Ectodermal cell (in vitro differentiated cells): ENCODE measurements around the gene DCAF4.
"Not testable (repeated sequence)": the region's sequence is repeated elsewhere in the genome, so short reads cannot be mapped to it uniquely, and the experiment has no call there.

Experiments used
- H3K27ac ChIP-seq: 2 replicates; pipeline ENCODE4 v1.7.0; 2013; ENCODE audit warnings: mild to moderate bottlenecking, low read depth, low read length; ENCODE audit not compliant: insufficient read depth, poor library complexity, severe bottlenecking
- H3K27me3 ChIP-seq: 2 replicates; pipeline ENCODE4 v1.7.0; 2013; ENCODE audit warnings: mild to moderate bottlenecking, low read length; ENCODE audit not compliant: insufficient read depth, control insufficient read depth, poor library complexity, severe bottlenecking
- H3K36me3 ChIP-seq: one replicate; pipeline ENCODE4 v1.7.0; 2013; ENCODE audit warnings: low read length; ENCODE audit not compliant: control insufficient read depth, insufficient read depth
- H3K4me1 ChIP-seq: one replicate; pipeline ENCODE4 v1.7.0; 2013; ENCODE audit warnings: low read length; ENCODE audit not compliant: control insufficient read depth, insufficient read depth
- H3K4me3 ChIP-seq: 2 replicates; pipeline ENCODE4 v1.7.0; 2013; ENCODE audit warnings: low read depth, low read length, control low read depth; ENCODE audit not compliant: insufficient read depth
- H3K9me3 ChIP-seq: 2 replicates; pipeline ENCODE4 v1.7.0; 2013; ENCODE audit warnings: mild to moderate bottlenecking, low read length, moderate library complexity; ENCODE audit not compliant: control insufficient read depth
- WGBS, 2 experiments: methylation state at CpG; one replicate each; pipeline ENCODE4 v1.1.7; 2013; ENCODE audit warnings: missing lambda C conversion rate in 2 of 2; 5-methylcytosine and 5-hydroxymethylcytosine counted together

The DCAF4 gene

DNA sequence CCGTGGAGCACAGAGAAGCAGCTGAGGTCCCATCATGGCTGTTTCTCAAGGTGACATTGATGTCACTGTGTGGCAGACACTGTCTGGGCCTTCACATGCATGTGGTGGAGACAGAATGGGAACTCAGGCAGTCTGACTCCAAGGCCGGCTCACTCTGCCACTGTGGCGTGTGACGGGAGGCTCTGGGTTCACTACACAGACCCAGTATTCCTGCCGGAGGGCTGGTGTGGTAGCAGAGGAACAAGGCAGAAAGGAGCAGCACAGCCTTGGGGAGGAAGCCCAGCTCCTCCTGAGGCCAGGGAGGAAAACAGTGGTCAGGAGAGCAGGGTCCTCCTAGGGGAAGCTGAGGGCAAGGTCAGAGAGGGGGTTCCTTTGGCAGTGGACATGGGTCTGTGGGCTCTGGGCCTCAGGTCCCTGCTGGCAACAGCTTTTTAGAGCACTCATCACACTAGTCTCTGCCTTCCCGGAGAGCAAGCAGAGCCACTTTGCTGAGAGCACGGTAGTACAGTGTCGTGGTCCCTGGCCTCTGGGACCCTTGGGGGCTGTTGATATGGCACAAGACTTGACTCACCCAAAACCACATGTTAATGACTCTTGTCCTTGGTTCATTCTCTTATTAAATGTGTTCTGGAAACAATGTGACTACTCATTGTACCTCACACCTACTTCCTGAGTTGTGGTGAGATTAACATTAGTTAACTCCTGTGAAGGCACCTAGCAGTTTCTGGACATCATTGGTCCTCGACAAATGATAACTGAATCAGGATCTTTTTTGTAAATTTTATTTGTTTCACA is 21.3 kb downstream of the DCAF4 start:
- WGBS, 2 experiments: 93 to 96% methylated on average over 9 of the region's 9 CpGs
- Histone ChIP-seq H3K4me1 (no peaks in the 10 kb centered on the region), H3K27me3 (no peaks in the 10 kb centered on the region), H3K4me3 (no peak overlapping the region), H3K27ac (no peak overlapping the region), H3K9me3 (no peaks in the 10 kb centered on the region), H3K36me3 (no peaks in the 10 kb centered on the region)

DNA sequence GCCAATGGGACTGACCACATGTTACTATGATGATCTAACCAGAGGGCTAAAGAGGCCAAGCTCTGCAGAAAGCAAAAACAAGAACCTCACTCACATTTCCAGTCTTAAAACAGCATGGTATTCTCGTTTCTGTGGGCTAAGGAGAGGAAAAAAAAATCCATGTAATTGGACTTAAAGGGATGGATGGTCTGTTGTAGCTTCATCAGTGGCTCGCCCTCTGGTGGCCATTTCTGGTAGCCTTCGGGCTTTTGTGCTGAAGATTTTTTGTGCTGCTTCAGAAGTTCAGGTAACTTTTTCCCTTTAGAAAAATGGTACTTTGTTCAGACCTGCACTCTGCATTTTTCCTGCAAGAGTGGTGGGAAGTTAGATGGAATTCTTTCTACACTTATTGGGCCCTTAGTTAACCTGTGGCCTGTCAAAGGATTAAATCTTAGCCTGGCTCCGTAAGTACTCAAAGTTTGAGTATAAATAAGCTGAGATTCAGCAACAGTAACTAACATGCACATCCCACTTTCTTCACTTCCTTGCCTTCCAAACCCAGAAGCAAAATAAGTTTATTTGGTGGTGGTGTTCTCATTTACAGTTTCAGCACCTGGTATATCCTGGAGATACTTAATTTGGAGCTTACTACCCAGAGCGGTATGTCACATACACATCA is 22.3 kb downstream of the DCAF4 start:
- Histone ChIP-seq H3K27ac (no peak overlapping the region), H3K9me3 (no peaks in the 10 kb centered on the region), H3K4me1 (no peaks in the 10 kb centered on the region), H3K36me3 (no peaks in the 10 kb centered on the region), H3K27me3 (no peaks in the 10 kb centered on the region), H3K4me3 (no peak overlapping the region)
- 39 to 45% methylated on average over 5 of the region's 5 CpGs for WGBS, 2 experiments

DNA sequence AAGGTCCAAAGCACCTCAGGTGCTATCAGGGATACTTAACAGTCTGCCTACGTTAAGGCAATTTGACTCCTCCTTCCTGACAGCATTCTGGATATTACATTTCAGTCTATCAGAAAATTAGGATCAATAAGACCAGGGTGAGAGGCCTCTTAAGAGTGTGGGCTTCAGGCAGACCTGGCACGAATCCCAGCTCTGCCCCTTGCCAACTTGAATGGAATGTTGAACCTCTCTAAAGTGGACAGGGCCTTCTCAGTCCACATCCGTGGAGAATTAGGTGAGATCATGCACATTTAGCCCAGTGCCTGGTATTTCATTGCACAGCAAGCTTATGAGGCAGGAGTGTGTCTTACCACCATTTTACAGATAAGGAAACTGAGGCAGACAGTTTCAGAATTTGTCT is 25.9 kb downstream of the DCAF4 start:
- Histone ChIP-seq H3K4me1 (no peaks in the 10 kb centered on the region), H3K27me3 (no peaks in the 10 kb centered on the region), H3K9me3 (no peaks in the 10 kb centered on the region), H3K27ac (no peak overlapping the region), H3K4me3 (no peak overlapping the region), H3K36me3 (no peaks in the 10 kb centered on the region)
- WGBS, 2 experiments: 91 to 95% methylated on average over 3 of the region's 3 CpGs

DNA sequence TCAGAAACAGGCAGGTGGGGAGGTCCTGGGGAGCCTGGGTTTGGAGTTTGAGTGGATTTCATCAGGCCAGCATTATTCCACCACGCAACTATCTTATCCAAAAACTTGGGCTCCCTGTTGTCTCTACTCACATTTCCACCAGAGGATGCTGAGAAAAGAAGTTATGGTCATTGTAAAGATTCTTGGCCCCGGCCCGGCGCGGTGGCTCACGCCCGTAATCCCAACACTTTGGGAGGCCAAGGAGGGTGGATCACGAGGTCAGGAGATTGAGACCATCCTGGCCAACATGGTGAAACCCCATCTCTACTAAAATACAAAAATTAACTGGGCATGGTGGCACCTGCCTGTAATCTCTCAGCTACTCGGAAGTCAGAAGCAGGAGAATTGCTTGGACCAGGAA is 30.5 kb downstream of the DCAF4 start:
- H3K4me1 ChIP-seq, H3K27me3 ChIP-seq, H3K9me3 ChIP-seq, H3K36me3 ChIP-seq, H3K27ac ChIP-seq, H3K4me3 ChIP-seq: not testable (repeated sequence)
- WGBS, 2 experiments: 81 to 92% methylated on average over 8 to 9 of the region's 9 CpGs

DNA sequence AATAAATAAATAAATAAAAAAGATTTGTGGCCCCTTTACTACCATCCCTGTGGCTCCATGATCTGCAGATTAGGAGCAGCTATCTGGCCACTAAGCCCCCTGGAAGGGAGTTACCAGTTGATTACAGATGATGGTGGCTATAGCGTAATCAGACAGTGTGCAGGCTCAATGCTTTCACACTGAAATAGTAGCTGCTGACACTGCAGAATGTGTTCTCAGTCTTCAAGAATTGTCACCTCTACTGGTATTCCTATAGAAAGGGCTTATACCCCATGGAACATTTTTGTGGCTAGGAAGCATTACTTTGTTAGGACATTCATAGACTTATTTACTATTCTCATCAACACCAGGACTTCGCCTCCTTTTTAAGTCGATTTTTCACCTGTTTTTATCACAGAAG is 30.9 kb downstream of the DCAF4 start:
- no peak overlapping the region for H3K27ac ChIP-seq
- no peaks in the 10 kb centered on the region for H3K36me3 ChIP-seq
- H3K9me3 ChIP-seq: no peaks in the 10 kb centered on the region
- H3K27me3 ChIP-seq: no peaks in the 10 kb centered on the region
- no peak overlapping the region for H3K4me3 ChIP-seq
- 92 to 94% methylated on average over 3 of the region's 3 CpGs for WGBS, 2 experiments
- no peaks in the 10 kb centered on the region for H3K4me1 ChIP-seq

DNA sequence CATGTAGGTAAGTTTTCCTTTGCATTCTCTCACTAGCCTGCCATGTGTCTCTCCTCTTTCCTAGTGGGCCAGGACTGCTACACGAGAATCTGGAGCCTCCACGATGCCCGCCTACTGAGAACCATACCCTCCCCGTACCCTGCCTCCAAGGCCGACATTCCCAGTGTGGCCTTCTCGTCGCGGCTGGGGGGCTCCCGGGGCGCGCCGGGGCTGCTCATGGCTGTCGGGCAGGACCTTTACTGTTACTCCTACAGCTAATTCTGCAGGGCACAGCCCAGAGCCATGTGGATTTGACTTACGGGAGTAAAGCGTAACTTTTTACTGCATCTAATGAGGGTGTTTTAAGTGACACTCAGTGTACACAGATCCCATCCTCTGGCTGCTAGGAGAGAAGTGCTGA is 32.3 kb downstream of the DCAF4 start:
- no peaks in the 10 kb centered on the region for H3K9me3 ChIP-seq
- no peak overlapping the region for H3K4me3 ChIP-seq
- H3K4me1 ChIP-seq: no peaks in the 10 kb centered on the region
- 93% methylated on average over 15 of the region's 15 CpGs for WGBS, 2 experiments
- H3K27ac ChIP-seq: no peak overlapping the region
- H3K36me3 ChIP-seq: no peaks in the 10 kb centered on the region
- no peaks in the 10 kb centered on the region for H3K27me3 ChIP-seq

DNA sequence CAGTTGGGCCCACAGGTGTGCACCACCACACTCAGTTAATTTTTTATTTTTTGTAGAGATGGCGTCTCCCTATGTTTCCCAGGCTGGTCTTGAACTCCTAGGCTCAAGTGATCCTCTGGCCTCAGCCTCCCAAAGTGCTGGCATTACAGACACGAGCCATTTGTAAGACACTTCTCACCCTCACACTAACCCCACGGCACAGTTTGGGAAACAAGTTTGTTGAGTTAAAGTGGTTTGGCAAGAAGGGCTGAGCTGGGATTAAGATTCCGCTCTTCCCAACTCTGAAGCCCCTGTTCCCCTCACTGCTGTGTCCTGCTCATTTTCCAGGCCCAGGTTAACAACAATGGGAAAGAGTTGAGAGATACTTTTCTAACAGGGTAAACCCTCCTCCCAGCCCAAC is 34.8 kb downstream of the DCAF4 start:
- not testable (repeated sequence) for H3K27ac ChIP-seq, H3K9me3 ChIP-seq, H3K4me1 ChIP-seq, H3K4me3 ChIP-seq, H3K27me3 ChIP-seq, H3K36me3 ChIP-seq
- WGBS, 2 experiments: 93 to 96% methylated on average over 4 of the region's 4 CpGs

DNA sequence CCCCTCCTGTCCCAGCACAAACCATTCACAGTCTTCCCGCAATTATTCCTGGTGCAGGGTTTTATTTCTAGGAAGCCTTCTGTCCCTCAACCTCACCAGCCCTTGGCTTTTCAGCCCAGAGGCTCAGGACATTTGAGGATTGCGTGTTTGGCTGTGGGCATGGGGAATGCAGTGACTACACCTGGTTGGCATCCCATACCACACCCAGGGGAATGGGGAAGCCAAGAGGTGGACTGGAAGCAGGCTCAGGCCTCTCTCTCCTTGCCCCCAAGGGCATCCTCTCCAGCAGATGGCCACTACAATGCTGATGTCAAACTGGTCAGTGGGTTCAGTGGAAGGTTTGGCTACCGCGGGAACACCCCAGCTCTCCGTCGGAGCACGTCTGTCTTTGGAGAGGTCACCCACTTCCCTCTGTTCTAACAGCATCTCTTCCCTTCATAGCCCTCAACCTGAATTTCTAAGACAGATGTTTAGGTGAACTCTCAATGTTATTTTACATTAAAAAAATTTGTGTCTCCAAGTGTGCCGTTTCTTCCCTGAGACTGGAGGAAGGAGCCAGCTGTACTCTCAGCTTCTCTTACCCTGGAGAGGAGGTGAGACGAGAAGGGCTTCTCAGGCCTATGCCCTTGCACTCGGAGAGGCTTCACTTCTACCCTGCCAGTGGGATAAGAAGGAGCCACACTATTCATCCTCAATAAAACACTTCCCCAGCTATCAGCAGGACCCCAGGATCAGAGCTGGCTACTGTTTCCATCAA is 35.5 kb downstream of the DCAF4 start:
- H3K4me3 ChIP-seq: no peak overlapping the region
- WGBS, 2 experiments: 87 to 88% methylated on average over 10 of the region's 10 CpGs
- no peaks in the 10 kb centered on the region for H3K4me1 ChIP-seq
- no peaks in the 10 kb centered on the region for H3K36me3 ChIP-seq
- H3K9me3 ChIP-seq: no peaks in the 10 kb centered on the region
- no peaks in the 10 kb centered on the region for H3K27me3 ChIP-seq
- H3K27ac ChIP-seq: no peak overlapping the region

DNA sequence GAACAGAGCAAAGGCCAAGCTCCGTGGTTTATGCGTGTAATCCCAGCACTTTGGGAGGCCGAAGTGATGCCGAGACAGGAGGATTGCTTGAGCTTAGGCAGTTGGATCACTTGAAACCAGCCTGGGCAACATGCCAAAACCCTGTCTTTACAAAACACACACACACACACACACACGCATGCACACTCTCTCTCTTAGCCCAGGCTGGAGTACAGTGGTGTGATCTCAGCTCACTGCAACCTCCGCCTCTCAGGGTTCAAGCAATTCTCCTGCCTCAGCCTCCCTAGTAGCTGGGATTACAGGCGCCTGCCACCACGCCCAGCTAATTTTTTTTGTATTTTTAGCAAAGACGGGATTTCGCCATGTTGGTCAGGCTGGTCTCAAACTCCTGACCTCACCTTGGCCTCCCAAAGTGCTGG is 36.1 kb downstream of the DCAF4 start:
- H3K27ac ChIP-seq, H3K4me1 ChIP-seq, H3K36me3 ChIP-seq, H3K9me3 ChIP-seq, H3K4me3 ChIP-seq, H3K27me3 ChIP-seq: not testable (repeated sequence)
- 87 to 92% methylated on average over 10 of the region's 10 CpGs for WGBS, 2 experiments

DNA sequence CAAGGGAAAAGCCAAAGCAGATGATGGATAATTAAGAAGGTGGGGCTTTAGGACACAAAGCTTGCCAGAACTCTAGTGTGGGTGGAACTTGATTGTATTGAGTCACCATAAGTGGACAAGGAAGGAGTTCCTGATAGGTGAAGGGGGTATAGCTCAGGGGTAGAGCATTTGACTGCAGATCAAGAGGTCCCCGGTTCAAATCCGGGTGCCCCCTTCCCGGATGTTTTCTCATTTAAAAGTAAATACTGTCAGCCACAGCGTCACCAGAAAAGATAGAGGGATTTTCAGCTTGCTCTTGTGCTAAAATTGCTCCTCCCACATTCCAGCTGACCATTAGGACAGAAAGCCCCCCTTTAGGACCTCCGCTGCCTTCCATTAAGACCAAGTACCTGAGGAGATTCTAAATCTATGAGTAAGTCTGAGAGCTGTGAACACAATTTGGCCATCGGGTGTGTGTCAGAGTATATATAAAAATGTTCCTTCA is 36.6 kb downstream of the DCAF4 start:
- H3K27ac ChIP-seq: no peak overlapping the region
- H3K4me3 ChIP-seq: no peak overlapping the region
- H3K4me1 ChIP-seq: no peaks in the 10 kb centered on the region
- no peaks in the 10 kb centered on the region for H3K27me3 ChIP-seq
- no peaks in the 10 kb centered on the region for H3K9me3 ChIP-seq
- H3K36me3 ChIP-seq: no peaks in the 10 kb centered on the region
- WGBS, 2 experiments: 83% methylated on average over 5 to 6 of the region's 6 CpGs
